CD4-positive, CD25-positive, alpha-beta regulatory T cell (primary cell): ENCODE measurements around the gene TM9SF4. TPM values are rescaled to one million over a fixed set of nuclear protein-coding genes. Genes with fewer than 3 reads are reported as not detected.

Experiments
- ATAC-seq, 2 donors: fragments of 150-1000 bp; cut with Tn5 transposase; one replicate each; pipeline ENCODE4 v1.10.0; 2021; ENCODE audit warnings: low read depth in 2 of 2, moderate number of reproducible peaks in 2 of 2, moderate library complexity in 1 of 2
- DNase-seq, 3 donors: peaks; one replicate each; pipeline versions ENCODE4 v3.0.0 to v3.0.0-alpha.2; 2012 to 2022; ENCODE audit warnings: mixed read lengths in 1 of 3
- H3K27ac ChIP-seq: one replicate; pipeline ENCODE4 v1.7.0; 2013; ENCODE audit warnings: mild to moderate bottlenecking, low read length; ENCODE audit not compliant: insufficient read depth, poor library complexity, severe bottlenecking
- H3K27me3 ChIP-seq: one replicate; pipeline ENCODE4 v1.7.0; 2013; ENCODE audit warnings: low read length; ENCODE audit not compliant: control insufficient read depth, insufficient read depth
- H3K36me3 ChIP-seq: one replicate; pipeline ENCODE4 v1.7.0; 2013; ENCODE audit warnings: mild to moderate bottlenecking, low read length, moderate library complexity; ENCODE audit not compliant: control insufficient read depth, insufficient read depth
- H3K4me1 ChIP-seq: 2 replicates; pipeline ENCODE4 v1.7.0; 2013; ENCODE audit warnings: mild to moderate bottlenecking, low read length; ENCODE audit not compliant: insufficient read depth, control insufficient read depth, poor library complexity, severe bottlenecking
- H3K4me3 ChIP-seq: one replicate; pipeline ENCODE4 v1.7.0; 2013; ENCODE audit warnings: low read depth, mild to moderate bottlenecking, low read length, moderate library complexity
- H3K9me3 ChIP-seq, 2 experiments: 1 replicate in 1 of 2; 2 replicates in 1 of 2; pipeline ENCODE4 v1.7.0; 2013; ENCODE audit warnings: low read length in 2 of 2, mild to moderate bottlenecking in 1 of 2, moderate library complexity in 1 of 2; ENCODE audit not compliant: control insufficient read depth in 2 of 2
- H3K27ac Mint-ChIP-seq, 3 donors: one replicate each; pipeline ENCODE4 v1.8.0; 2020 to 2022; ENCODE audit warnings: mild to moderate bottlenecking in 3 of 3, mixed read lengths in 3 of 3, moderate library complexity in 2 of 3
- H3K27me3 Mint-ChIP-seq: one replicate; pipeline ENCODE4 v1.8.0; 2022; ENCODE audit warnings: mild to moderate bottlenecking, mixed read lengths
- H3K36me3 Mint-ChIP-seq: one replicate; pipeline ENCODE4 v1.8.0; 2020; ENCODE audit warnings: mixed read lengths
- H3K4me1 Mint-ChIP-seq, 4 donors: one replicate each; pipeline ENCODE4 v1.8.0; 2020 to 2022; ENCODE audit warnings: mixed read lengths in 4 of 4, mild to moderate bottlenecking in 1 of 4
- H3K4me3 Mint-ChIP-seq, 4 donors: one replicate each; pipeline ENCODE4 v1.8.0; 2020 to 2022; ENCODE audit warnings: mild to moderate bottlenecking in 4 of 4, mixed read lengths in 4 of 4, moderate library complexity in 3 of 4
- H3K9me3 Mint-ChIP-seq, 7 donors: one replicate each; pipeline ENCODE4 v1.8.0; 2020 to 2022; ENCODE audit warnings: mixed read lengths in 7 of 7, mild to moderate bottlenecking in 3 of 7, moderate library complexity in 2 of 7
- polyA plus RNA-seq, 4 donors: library from polyadenylated mRNA; unstranded; fragments of 300-500 nt; fragmentation: Illumina TruSeq; gene quantifications; one replicate each; pipeline ENCODE4 v1.2.3, GENCODE V29; 2021
- total RNA-seq: library from RNA; stranded (reverse); gene quantifications from one replicate; pipeline ENCODE4 v1.2.3, GENCODE V29; 2022

Gene TM9SF4
- total and polyA plus RNA-seq, 5 donors from 2014 or later: 28.7 to 36.3 (median 29.4) TPM

DNA sequence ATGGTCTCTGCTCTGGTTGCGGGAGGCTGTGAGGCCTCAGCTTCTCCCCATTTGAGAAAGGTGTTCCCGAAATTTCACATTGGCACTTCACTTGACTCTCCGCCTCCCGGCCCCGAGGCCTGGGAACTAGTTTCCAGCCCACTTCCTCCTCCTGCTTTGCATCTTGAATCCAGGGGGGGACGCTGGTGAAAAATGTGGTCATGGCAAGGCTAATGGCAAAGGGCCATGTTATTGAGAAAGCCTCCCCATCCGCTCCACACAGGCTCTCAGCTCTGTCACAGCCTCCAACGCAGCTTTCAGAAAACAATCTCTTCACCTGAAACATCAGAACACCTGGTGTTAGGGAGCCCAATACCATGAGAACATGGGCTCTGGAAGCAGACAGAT is 92.5 kb downstream of the TM9SF4 start:
- no peaks in the 10 kb centered on the region for H3K27me3 Mint-ChIP-seq
- Histone ChIP-seq H3K4me3 (no peak overlapping the region), H3K9me3 (no peaks in the 10 kb centered on the region), H3K4me1 (peaks cover 48% of the 10 kb centered on the region), H3K36me3 (peaks cover 41% of the 10 kb centered on the region), H3K27me3 (no peaks in the 10 kb centered on the region), H3K27ac (no peak overlapping the region)
- peaks cover 23% of the 10 kb centered on the region for H3K36me3 Mint-ChIP-seq
- H3K4me1 Mint-ChIP-seq: peaks cover 23 to 74% (median 57%) of the 10 kb centered on the region in 4 donors
- no peak for ATAC-seq
- peak overlapping the region in 1 of 3 donors; percentile 94 for H3K27ac Mint-ChIP-seq
- no peak for DNase-seq
- no peaks in the 10 kb centered on the region for H3K9me3 Mint-ChIP-seq
- H3K4me3 Mint-ChIP-seq: no peak overlapping the region

GRCh38 chr20:32203356-32204204 is 94.1 kb downstream of the TM9SF4 start:
- Mint-ChIP-seq H3K9me3 (no peaks in the 10 kb centered on the region), H3K36me3 (peaks cover 15% of the 10 kb centered on the region), H3K27ac (peak overlapping the region; percentile 58 to 94 (median 89)), H3K4me3 (peak overlapping the region; percentile 34 to 98 (median 76)), H3K27me3 (no peaks in the 10 kb centered on the region), H3K4me1 (peaks cover 23 to 76% (median 57%) of the 10 kb centered on the region in 4 donors)
- no peak for ATAC-seq
- Histone ChIP-seq H3K9me3 (no peaks in the 10 kb centered on the region), H3K27me3 (no peaks in the 10 kb centered on the region), H3K27ac (peak overlapping the region; percentile 18), H3K4me1 (peaks cover 56% of the 10 kb centered on the region), H3K36me3 (peaks cover 26% of the 10 kb centered on the region), H3K4me3 (peak overlapping the region; percentile 81)
- peak in 1 of 3 donors; percentile 23 for DNase-seq

GRCh38 chr20:32204205-32205109 is 94.9 kb downstream of the TM9SF4 start:
- H3K4me1 Mint-ChIP-seq: peaks cover 28 to 76% (median 58%) of the 10 kb centered on the region in 4 donors
- peak overlapping the region; percentile 82 to 94 (median 89) for H3K27ac Mint-ChIP-seq
- H3K36me3 Mint-ChIP-seq: peaks cover 16% of the 10 kb centered on the region
- H3K4me3 ChIP-seq: peak overlapping the region; percentile 81
- H3K4me3 Mint-ChIP-seq: peak overlapping the region; percentile 72 to 98 (median 96)
- no peaks in the 10 kb centered on the region for H3K9me3 ChIP-seq
- H3K27ac ChIP-seq: peak overlapping the region; percentile 59
- no peaks in the 10 kb centered on the region for H3K27me3 Mint-ChIP-seq
- peak in 1 of 3 donors; percentile 35 for DNase-seq
- H3K36me3 ChIP-seq: peaks cover 17% of the 10 kb centered on the region
- H3K9me3 Mint-ChIP-seq: no peaks in the 10 kb centered on the region
- no peak for ATAC-seq
- H3K27me3 ChIP-seq: no peaks in the 10 kb centered on the region
- peaks cover 63% of the 10 kb centered on the region for H3K4me1 ChIP-seq

GRCh38 chr20:32205110-32205842 is 95.8 kb downstream of the TM9SF4 start:
- Histone ChIP-seq H3K27ac (peak overlapping the region; percentile 59), H3K4me3 (peak overlapping the region; percentile 81), H3K4me1 (peaks cover 61% of the 10 kb centered on the region), H3K36me3 (peaks cover 13% of the 10 kb centered on the region), H3K27me3 (no peaks in the 10 kb centered on the region), H3K9me3 (no peaks in the 10 kb centered on the region)
- peaks cover 30 to 80% (median 57%) of the 10 kb centered on the region in 4 donors for H3K4me1 Mint-ChIP-seq
- H3K36me3 Mint-ChIP-seq: peaks cover 18% of the 10 kb centered on the region
- peak overlapping the region; percentile 82 to 94 (median 89) for H3K27ac Mint-ChIP-seq
- peak overlapping the region; percentile 95 to 98 (median 97) for H3K4me3 Mint-ChIP-seq
- DNase-seq (peak in 1 of 3 donors; percentile 10), ATAC-seq (no peak)
- H3K27me3 Mint-ChIP-seq: no peaks in the 10 kb centered on the region
- H3K9me3 Mint-ChIP-seq: no peaks in the 10 kb centered on the region

DNA sequence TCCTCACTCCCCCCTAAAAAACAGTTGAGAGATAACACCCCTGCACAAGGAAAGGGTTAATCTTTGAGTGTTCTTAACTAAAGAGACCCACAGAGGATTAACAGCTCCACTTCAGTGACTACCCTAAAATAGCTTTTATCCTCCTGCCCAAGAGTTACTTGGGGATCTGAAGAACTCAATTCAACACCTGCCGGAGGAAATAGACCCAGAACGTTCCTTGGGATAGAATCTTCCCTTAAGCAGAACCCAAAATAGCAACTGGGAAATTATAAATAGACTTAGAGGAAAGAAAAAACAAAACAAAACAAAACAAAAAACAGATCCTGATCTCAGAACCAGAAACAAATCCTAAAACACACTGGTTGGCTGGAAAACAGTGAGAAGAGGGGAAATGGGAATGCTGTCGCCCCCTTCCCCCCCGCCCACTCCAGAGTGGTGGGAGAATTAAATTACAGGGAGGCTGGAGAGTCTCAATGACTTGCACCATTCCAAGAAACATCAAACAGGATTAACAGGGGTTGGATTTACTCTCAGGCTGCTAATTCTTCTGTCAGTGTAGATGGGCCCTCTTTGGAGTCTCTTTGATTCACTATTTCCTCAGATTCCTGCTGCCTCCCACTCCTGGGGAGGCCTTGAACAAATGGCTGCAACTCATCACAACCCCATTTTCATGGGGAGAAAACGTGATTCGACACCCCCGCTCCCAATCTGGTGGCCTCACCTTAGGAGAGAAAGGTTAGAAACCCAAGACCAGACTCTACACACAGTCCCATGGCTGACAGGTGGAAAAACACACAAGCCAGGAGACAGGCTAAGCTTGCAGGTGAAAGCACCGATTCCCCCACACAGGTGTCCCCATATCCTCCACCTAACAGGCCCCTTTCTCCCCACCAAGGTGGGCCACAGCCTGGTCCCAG is 96.6 kb downstream of the TM9SF4 start:
- H3K4me1 ChIP-seq: peaks cover 61% of the 10 kb centered on the region
- ATAC-seq (no peak), DNase-seq (peak in 1 of 3 donors; percentile 9)
- Mint-ChIP-seq H3K4me3 (peak overlapping the region; percentile 95 to 98 (median 97)), H3K4me1 (peaks cover 38 to 84% (median 61%) of the 10 kb centered on the region in 4 donors), H3K36me3 (peaks cover 21% of the 10 kb centered on the region), H3K27me3 (no peaks in the 10 kb centered on the region), H3K9me3 (no peaks in the 10 kb centered on the region), H3K27ac (peak overlapping the region; percentile 82 to 94 (median 89))
- peak overlapping the region; percentile 81 for H3K4me3 ChIP-seq
- peaks cover 11% of the 10 kb centered on the region for H3K36me3 ChIP-seq
- H3K27ac ChIP-seq: peak overlapping the region; percentile 69
- H3K27me3 ChIP-seq: no peaks in the 10 kb centered on the region
- H3K9me3 ChIP-seq: no peaks in the 10 kb centered on the region

- DNase-seq: peak in 1 of 3 donors; percentile 36
- H3K9me3 ChIP-seq: no peaks in the 10 kb centered on the region
- peaks cover 9% of the 10 kb centered on the region for H3K36me3 ChIP-seq
- H3K4me3 Mint-ChIP-seq: peak overlapping the region; percentile 95 to 98 (median 97)
- peaks cover 25% of the 10 kb centered on the region for H3K36me3 Mint-ChIP-seq
- no peaks in the 10 kb centered on the region for H3K27me3 Mint-ChIP-seq
- peaks cover 61% of the 10 kb centered on the region for H3K4me1 ChIP-seq
- no peaks in the 10 kb centered on the region for H3K27me3 ChIP-seq
- ATAC-seq: no peak
- no peaks in the 10 kb centered on the region for H3K9me3 Mint-ChIP-seq
- H3K4me1 Mint-ChIP-seq: peaks cover 38 to 86% (median 65%) of the 10 kb centered on the region in 4 donors
- peak overlapping the region; percentile 69 for H3K27ac ChIP-seq
- H3K27ac Mint-ChIP-seq: peak overlapping the region; percentile 82 to 94 (median 89)
- H3K4me3 ChIP-seq: peak overlapping the region; percentile 81
Observed at GRCh38 chr20:32206760-32207625, 97.5 kb downstream of the TM9SF4 start.
